Spleen (tissue), 7 donors: Measurements from ENCODE around the gene BCOR.

ENCODE experiments used
- CTCF ChIP-seq, 11 experiments: fragments of 200-600 bp in 7 of 11; fragments of 450-650 bp in 4 of 11; sonication (generic) in 4 of 11; IDR thresholded peaks in 8 of 11; conservative IDR thresholded peaks in 3 of 11; 1 replicate in 7 of 11; 2 replicates in 4 of 11; pipeline versions ENCODE4 v1.4.0 to v1.8.0; 2016 to 2021; ENCODE audit warnings: antibody characterized with exemption in 11 of 11, inconsistent platforms in 4 of 11, mild to moderate bottlenecking in 1 of 11
- POLR2A ChIP-seq, 3 donors: fragments of 450-650 bp; IDR thresholded peaks; one replicate each; pipeline ENCODE4 v1.5.1; 2017; ENCODE audit warnings: antibody characterized with exemption in 3 of 3, mild to moderate bottlenecking in 1 of 3
- donor health status: DM: no; HTN: no; CAD: no; lungs with moderate emphysema.
- donor health status: DM: no; HTN: no; CAD: no.
- donor health status: DM: no; HTN: no; CAD: no.

GRCh38 chrX:40011322-40012038, 86.3 kb downstream of the BCOR start:
- TF ChIP-seq CTCF (IDR thresholded peaks at IDR 0.05 in 8 of 11, conservative IDR thresholded peaks at IDR 0.05 in 3 of 11) (no peak), POLR2A (IDR thresholded peaks at IDR 0.05) (no peak)
